ENCODE measurements around the gene PNN.
"Not testable (repeated sequence)": the region's sequence is repeated elsewhere in the genome, so short reads cannot be mapped to it uniquely, and the experiment has no call there.

The PNN gene

DNA sequence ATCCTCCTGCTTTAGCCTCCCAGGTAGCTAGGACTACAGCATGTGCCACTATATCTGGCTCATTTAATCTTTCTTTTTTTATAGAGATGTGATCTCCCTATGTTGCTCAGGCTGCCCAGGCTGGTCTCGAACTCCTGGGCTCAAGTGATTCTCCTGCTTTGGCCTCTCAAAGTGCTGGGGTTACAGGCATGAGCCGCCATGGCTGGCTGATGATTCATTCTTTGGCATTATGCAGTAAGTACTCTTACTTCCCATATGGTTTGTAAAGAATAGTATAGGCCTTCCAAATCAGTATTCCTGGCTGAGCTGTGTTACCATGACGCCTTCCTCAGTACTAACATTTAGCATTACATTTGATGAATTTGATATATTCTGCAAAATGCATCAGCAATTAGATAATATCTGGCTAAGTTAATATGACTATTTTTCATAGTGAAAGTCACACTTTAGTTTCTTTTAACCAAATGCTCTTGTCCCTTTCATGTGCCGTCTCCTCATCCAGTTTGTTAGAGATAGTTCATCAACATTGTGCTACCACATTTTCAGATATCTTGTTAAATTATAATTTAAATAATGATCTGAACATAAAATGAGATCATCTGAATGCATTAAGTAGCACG, 55.5 kb downstream of the PNN start:
- no peak for DNase-seq

DNA sequence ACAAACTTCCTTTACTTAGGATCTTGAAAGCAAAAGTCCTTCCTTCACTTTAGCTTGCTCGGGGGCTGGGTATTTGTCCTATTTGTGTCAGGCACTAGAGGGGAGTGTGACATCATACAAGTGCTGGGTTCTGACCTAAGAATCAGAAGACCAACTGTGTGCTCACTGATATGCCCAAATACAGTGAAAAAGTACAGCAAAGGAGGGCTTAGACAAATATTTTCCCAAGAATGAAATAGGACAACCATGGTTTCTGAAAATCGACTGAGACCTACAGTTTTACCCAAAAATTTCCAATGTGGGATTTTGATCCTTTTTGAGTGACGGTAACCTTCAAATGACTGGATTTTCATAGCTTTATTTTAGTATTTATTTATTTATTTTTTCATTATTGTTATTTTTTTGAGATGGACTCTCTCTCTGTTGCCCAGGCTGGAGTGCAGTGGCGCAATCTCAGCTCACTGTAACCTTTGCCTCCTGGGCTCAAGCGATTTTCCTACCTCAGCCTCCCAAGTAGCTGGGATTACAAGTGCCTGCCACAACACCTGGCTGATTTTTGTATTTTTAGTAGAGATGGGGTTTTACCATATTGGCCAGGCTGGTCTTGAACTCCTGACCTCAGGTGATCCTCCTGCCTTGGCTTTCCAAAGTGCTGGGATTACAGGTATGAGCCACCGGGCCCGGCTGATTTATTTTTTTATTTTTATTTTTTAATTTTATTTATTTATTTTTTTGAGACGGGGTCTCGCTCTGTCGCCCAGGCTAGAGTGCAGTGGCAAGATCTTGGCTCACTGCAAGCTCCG, 56.9 kb downstream of the PNN start:
- DNase-seq: not testable (repeated sequence)
